Activated CD8-positive, alpha-beta memory T cell treated with anti-CD3 and anti-CD28 coated beads for 1 hour (primary cell): ENCODE measurements around the gene C11orf21.

Source experiments
- DNase-seq, 2 donors: peaks; one replicate each; pipeline ENCODE4 v3.0.0-alpha.2; 2020; ENCODE audit warnings: low read depth in 1 of 2; ENCODE audit errors: extremely low read depth in 1 of 2

C11orf21 gene

DNA sequence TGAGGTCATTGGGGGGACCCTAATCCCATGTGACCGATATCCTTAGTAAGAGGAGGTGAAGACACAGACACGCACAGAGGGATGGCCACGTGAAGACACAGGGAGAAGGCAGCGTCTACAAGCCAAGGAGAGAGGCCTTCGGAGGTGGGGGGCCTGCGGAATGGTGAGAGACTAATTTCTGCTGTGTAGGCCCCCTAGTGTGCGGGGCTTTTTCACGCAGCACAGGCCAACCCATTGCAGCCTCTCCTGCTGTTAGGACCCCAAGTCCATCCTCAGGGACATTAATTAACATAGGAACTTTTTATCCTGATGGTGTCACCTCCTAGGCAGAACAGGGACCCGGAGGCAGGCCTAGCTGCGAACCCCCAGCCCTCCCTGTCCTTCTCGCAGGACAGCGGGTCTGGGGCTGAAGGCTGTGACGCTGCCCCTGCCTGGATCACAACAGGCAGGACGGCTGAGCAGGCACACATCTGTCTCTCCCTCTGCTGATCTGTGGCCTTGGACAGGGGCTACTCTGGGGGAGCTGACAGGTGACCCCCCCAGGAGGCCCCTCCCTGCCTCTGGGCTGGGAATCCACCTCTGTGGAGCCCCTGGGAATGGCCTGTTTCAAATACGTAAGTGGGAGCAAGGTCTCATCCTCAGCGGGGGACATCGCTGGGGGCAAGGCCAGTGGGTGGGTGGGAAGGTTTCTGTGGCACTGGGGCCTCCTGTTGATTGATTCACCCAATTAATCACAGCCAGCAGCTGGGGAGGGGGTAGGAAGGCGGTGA lies 39.2 kb downstream of the C11orf21 start:
- DNase-seq = no peak

DNA sequence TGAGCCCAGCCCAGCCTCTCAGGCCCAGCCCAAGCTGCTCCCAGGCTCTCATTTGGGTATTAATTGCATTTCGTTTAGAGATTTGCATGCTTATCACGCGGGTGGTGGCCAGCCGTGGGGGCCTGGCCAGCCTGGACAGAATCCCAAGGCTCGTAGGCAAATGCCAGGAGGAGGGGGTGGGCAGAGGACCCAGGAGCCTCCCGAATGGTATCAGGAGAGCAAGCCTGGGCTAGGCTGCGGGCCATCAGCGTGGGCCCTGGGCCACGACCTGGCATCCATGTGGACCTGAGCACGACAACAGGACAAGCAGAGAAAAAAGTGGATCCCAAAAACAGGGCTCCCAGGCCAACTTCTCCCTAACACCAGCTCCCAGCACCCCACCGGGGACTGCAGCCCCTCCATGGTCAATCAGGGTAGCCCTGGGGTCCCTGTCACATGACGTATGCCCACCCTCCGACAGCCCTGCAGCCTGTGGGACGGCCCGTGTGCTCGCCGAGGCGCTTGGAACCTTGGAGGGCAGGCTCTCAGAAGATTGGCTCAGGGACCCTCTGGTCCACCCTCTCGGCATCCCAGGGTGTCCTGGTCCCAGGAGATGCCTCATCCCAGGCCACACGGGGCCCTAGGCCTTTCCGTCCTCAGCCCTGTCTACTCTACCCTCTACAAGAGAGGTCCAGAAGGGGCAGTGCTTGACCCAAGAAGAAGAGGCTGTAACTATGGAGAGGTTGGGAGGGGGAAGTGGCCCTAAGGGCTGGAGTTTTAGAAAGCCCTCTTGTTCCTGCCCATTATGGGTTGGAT lies 40.1 kb downstream of the C11orf21 start:
- DNase-seq = no peak

DNA sequence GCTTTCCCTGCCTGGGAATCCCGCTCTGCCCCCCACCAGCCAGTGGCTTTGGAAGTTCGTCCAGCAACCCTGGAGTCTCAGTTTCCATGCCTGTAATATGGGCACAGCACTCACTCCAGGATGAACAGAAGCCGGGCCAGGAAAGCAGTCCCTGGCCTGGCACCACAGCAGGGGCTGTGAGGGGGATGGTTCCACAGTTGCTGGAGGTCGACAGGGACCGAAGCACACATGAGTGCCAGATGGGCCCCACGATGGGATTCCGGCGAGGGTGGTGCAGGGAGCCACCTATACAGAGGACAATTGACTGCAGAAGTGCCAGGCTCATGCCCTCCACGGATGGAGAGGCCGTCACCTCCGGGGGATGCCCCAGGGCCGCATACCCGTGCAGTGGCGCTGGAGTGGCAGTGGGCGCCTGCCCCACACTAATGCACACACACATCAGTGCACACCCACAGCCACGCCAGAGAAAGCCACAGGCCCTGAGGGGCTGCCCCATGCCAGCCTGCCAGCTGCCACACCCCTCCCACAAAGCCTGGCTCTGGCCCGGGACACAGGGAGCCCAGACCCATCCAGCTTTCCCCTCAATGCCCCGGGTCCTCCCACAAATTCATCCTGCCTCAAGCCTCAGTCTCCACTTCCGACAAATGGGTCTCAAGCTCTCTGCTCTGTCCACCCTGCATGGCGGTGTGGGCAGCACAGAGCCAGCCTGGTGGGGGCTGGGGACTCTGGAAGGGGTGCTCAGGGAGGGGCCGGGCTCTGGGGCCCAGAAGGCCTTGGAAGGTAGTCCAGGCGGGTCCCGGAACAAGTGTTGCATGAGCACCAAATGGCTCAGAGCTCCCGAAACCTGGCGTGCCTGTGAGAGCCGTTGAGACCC lies 41.0 kb downstream of the C11orf21 start:
- DNase-seq = no peak

DNA sequence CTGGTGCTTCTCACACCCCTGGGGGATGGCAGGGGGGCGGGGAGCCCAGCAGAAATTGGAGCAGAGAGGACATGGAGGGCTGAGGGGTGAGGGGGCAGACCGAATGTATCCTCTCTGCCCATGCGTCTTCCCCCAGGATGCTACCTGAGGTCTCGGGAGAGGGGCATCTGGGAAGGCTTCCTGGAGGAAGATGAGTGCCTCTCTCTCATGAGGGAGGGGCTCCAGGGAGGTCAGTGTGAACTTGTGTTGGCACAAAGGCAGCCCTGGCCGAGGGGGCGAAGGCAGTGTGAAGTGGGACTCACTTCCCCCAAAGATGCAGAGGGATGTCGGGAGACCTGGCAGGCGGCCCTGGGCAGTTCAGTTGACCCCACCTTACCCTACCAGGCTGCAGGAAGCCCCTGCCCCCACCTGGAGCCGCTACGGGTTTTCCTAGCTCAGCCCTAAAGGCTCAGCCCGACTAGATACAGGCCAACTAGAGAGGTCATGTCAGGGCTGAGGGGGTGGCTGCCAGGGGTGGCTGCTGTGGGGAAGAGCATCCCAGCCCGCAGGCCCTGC lies 41.7 kb downstream of the C11orf21 start:
- no peak for DNase-seq

- no peak for DNase-seq
These were observed 42.3 kb downstream of the C11orf21 start for GRCh38 chr11:2259466-2259830.

DNA sequence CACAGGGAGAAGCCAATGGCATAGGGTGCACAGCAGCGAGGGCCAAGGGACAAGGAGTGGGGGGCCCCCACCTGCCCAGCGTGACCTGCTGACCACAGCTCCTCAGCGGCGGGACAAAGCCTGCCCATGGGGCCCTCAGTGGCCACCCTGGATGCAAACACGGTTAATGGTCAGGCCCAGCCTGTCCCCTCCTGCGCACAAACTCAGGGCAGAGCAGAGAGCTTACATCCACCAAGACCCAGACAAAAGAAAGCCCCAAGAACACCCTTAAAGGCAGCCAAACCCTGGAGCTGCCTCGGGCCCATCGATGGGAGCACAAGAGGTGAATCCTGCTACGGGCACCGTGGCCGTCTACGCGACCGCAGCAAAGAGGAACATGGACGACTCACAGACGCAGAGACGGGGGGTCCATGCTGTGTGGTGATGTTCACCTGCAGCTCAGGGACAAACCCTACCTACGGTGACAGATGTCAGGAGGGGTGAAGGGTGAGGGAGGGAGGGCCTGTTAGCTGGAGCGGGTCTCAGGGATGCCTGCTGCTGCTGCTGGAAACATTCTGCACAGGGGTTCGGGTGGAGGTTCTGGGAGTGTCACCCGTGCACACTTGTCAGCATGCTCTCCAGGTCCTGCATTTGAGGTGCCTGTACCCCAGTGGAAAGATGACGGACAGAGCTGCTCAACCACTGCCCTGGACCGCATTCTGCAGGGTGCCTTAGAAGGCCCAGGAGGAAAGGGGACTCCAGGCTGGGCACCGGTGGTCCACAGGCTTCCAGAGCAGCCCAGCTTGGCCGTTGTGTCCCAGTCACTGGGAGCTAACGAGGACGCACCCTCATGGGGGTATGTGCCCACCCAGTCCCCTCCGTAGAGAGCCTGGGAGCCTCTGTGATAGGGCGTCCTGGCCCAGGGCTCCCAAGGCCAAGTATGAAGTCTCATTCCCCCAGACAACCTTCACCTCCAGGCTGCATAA lies 42.9 kb downstream of the C11orf21 start:
- no peak for DNase-seq

- DNase-seq = no peak
These were observed 44.6 kb downstream of the C11orf21 start for GRCh38 chr11:2256951-2257700.

GRCh38 chr11:2256293-2256913 lies 45.3 kb downstream of the C11orf21 start:
- no peak for DNase-seq

DNA sequence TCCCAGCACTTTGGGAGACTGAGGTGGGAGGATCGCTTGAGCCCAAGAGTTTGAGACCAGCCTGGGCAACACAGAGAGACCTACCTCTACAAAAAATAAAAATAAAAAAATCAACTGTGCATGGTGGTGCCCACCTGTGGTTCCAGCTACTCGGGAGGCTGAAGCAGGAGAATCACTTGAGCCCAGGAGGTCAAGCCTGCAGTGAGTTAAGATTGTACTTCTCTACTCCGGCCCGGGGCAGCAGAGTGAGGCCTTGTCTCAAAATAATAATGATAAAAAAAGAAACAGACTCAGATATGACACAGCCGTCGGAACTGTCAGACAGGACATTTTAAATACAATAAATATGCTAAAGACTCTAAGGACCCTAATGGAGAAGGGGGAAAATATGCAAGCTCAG lies 49.7 kb downstream of the C11orf21 start:
- DNase-seq = no peak

GRCh38 chr11:2251138-2251537 lies 50.6 kb downstream of the C11orf21 start:
- no peak for DNase-seq

GRCh38 chr11:2250485-2250884 lies 51.2 kb downstream of the C11orf21 start:
- no peak for DNase-seq

- no peak for DNase-seq
These were observed 51.7 kb downstream of the C11orf21 start for GRCh38 chr11:2250041-2250440.

- no peak for DNase-seq
These were observed 52.4 kb downstream of the C11orf21 start for GRCh38 chr11:2249189-2249916.

DNA sequence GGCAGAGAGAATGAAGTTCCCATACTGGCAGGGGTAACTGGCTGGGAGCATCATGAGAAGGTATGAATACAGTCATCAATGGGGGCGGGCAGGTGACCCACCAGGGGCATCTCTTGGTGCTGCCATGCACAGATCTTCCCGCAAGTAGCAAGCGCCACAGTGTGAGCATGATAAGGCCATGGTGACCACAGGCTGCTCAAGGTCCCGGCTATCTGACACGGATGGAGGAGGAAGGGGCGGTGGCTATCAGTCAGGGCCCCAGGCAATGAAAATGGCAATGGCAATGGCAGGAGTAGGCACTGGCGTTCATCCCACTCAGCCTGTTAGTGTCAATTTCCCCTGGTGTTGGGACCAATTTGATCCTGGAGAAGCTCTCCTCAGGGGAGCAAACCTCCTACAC lies 53.0 kb downstream of the C11orf21 start:
- DNase-seq = no peak

DNA sequence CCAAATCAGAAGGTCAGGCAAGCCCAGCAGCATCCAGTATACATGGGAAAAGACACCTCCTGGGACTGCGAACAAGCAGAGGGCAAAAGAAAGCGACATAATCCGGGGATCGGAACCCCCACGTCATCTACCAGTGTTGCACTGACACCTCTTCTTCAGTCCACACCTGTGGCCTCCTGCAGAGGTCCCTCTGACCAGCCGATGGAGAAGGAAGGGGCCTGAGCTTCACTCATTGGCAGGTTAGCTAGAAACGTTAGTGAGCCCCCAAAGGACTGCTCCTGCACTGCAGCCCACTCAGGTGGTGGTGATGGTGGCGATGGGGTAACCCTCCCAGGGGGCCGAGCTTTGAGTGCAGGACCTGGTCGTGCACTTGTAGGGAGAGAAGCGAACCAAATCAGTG lies 53.5 kb downstream of the C11orf21 start:
- no peak for DNase-seq

- no peak for DNase-seq
These were observed 54.2 kb downstream of the C11orf21 start for GRCh38 chr11:2247496-2247895.
